ENCODE measurements around the gene DOCK9.

Gene DOCK9

GRCh38 chr13:98878486-98879126 lies 99.3 kb downstream of the DOCK9 start:
- Histone ChIP-seq H2AFZ (ENCODE audit: low read depth, low read length) (no peak overlapping the region), H3K4me3 (ENCODE audit: insufficient read depth in 1 of 2, low read depth in 1 of 2, low read length in 2 of 2) (no peak overlapping the region), H4K8ac (ENCODE audit: low read length) (no peak overlapping the region), H3K9ac (ENCODE audit: low read length) (no peak overlapping the region), H3K27me3 (ENCODE audit: control insufficient read depth in 1 of 2, insufficient read depth in 1 of 2, low read length in 2 of 2) (no peaks in the 10 kb centered on the region), H3K27ac (ENCODE audit: low read length, poor library complexity, severe bottlenecking) (no peak overlapping the region), H3K4ac (ENCODE audit: low read depth in 1 of 2, low read length in 2 of 2) (no peak overlapping the region), H3K79me1 (replicated peaks; ENCODE audit: low read length, poor library complexity, severe bottlenecking) (peaks cover 3% of the 10 kb centered on the region), H2BK12ac (ENCODE audit: low read length in 2 of 2) (no peak overlapping the region), H2BK120ac (ENCODE audit: low read depth, low read length) (no peak overlapping the region), H4K91ac (ENCODE audit: low read length) (no peak overlapping the region), H3K9me3 (ENCODE audit: control insufficient read depth, low read length) (peaks cover 6% of the 10 kb centered on the region), H3K4me2 (ENCODE audit: low read length, poor library complexity, severe bottlenecking) (no peak overlapping the region), H3K18ac (ENCODE audit: low read depth in 1 of 2, low read length in 2 of 2) (no peak overlapping the region), H3K4me1 (ENCODE audit: control insufficient read depth, insufficient read depth, low read depth, low read length) (no peaks in the 10 kb centered on the region), H2BK5ac (ENCODE audit: low read depth, low read length, poor library complexity, severe bottlenecking) (no peak overlapping the region), H3K14ac (ENCODE audit: low read length in 2 of 2) (no peak overlapping the region), H2AK5ac (ENCODE audit: low read length, severe bottlenecking) (no peak overlapping the region), H2BK15ac (ENCODE audit: low read depth, poor library complexity, severe bottlenecking) (no peak overlapping the region), H3K36me3 (ENCODE audit: control insufficient read depth in 1 of 2, insufficient read depth in 2 of 2, low read depth in 1 of 2, low read length in 2 of 2) (peaks cover 30 to 60% of the 10 kb centered on the region in 2 experiments), H3K23ac (ENCODE audit: low read length in 2 of 2) (no peak overlapping the region)
- no peak for DNase-seq
- WGBS = 92% methylated on average over 4 of the region's 5 CpGs

GRCh38 chr13:98877936-98878335 lies 99.9 kb downstream of the DOCK9 start:
- Histone ChIP-seq H2BK5ac (ENCODE audit: low read depth, low read length, poor library complexity, severe bottlenecking) (no peak overlapping the region), H3K4me1 (ENCODE audit: control insufficient read depth, insufficient read depth, low read depth, low read length) (no peaks in the 10 kb centered on the region), H3K27ac (ENCODE audit: low read length, poor library complexity, severe bottlenecking) (no peak overlapping the region), H3K79me1 (replicated peaks; ENCODE audit: low read length, poor library complexity, severe bottlenecking) (peaks cover 3% of the 10 kb centered on the region), H2BK120ac (ENCODE audit: low read depth, low read length) (no peak overlapping the region), H4K8ac (ENCODE audit: low read length) (no peak overlapping the region), H2BK15ac (ENCODE audit: low read depth, poor library complexity, severe bottlenecking) (no peak overlapping the region), H3K27me3 (ENCODE audit: control insufficient read depth in 1 of 2, insufficient read depth in 1 of 2, low read length in 2 of 2) (no peaks in the 10 kb centered on the region), H2AFZ (ENCODE audit: low read depth, low read length) (no peak overlapping the region), H4K91ac (ENCODE audit: low read length) (no peak overlapping the region), H2AK5ac (ENCODE audit: low read length, severe bottlenecking) (no peak overlapping the region), H3K14ac (ENCODE audit: low read length in 2 of 2) (no peak overlapping the region), H3K4me3 (ENCODE audit: insufficient read depth in 1 of 2, low read depth in 1 of 2, low read length in 2 of 2) (no peak overlapping the region), H3K9ac (ENCODE audit: low read length) (no peak overlapping the region), H3K18ac (ENCODE audit: low read depth in 1 of 2, low read length in 2 of 2) (no peak overlapping the region), H3K23ac (ENCODE audit: low read length in 2 of 2) (no peak overlapping the region), H3K9me3 (ENCODE audit: control insufficient read depth, low read length) (peaks cover 12% of the 10 kb centered on the region), H3K4me2 (ENCODE audit: low read length, poor library complexity, severe bottlenecking) (no peak overlapping the region), H2BK12ac (ENCODE audit: low read length in 2 of 2) (no peak overlapping the region), H3K36me3 (ENCODE audit: control insufficient read depth in 1 of 2, insufficient read depth in 2 of 2, low read depth in 1 of 2, low read length in 2 of 2) (peaks cover 33 to 60% of the 10 kb centered on the region in 2 experiments), H3K4ac (ENCODE audit: low read depth in 1 of 2, low read length in 2 of 2) (no peak overlapping the region)
- no peak for DNase-seq
- WGBS = 100% methylated on average over 4 of the region's 4 CpGs

- Histone ChIP-seq H2AK5ac (ENCODE audit: low read length, severe bottlenecking) (no peak overlapping the region), H2BK12ac (ENCODE audit: low read length in 2 of 2) (no peak overlapping the region), H3K18ac (ENCODE audit: low read depth in 1 of 2, low read length in 2 of 2) (no peak overlapping the region), H3K4me3 (ENCODE audit: insufficient read depth in 1 of 2, low read depth in 1 of 2, low read length in 2 of 2) (no peak overlapping the region), H2AFZ (ENCODE audit: low read depth, low read length) (no peak overlapping the region), H3K27me3 (ENCODE audit: control insufficient read depth in 1 of 2, insufficient read depth in 1 of 2, low read length in 2 of 2) (no peaks in the 10 kb centered on the region), H3K9ac (ENCODE audit: low read length) (no peak overlapping the region), H2BK15ac (ENCODE audit: low read depth, poor library complexity, severe bottlenecking) (no peak overlapping the region), H3K4me2 (ENCODE audit: low read length, poor library complexity, severe bottlenecking) (no peak overlapping the region), H2BK5ac (ENCODE audit: low read depth, low read length, poor library complexity, severe bottlenecking) (no peak overlapping the region), H3K4me1 (ENCODE audit: control insufficient read depth, insufficient read depth, low read depth, low read length) (no peaks in the 10 kb centered on the region), H3K79me1 (replicated peaks; ENCODE audit: low read length, poor library complexity, severe bottlenecking) (peaks cover 3% of the 10 kb centered on the region), H3K36me3 (ENCODE audit: control insufficient read depth in 1 of 2, insufficient read depth in 2 of 2, low read depth in 1 of 2, low read length in 2 of 2) (peaks cover 35 to 55% of the 10 kb centered on the region in 2 experiments), H3K9me3 (ENCODE audit: control insufficient read depth, low read length) (peaks cover 13% of the 10 kb centered on the region), H2BK120ac (ENCODE audit: low read depth, low read length) (no peak overlapping the region), H3K27ac (ENCODE audit: low read length, poor library complexity, severe bottlenecking) (no peak overlapping the region), H3K23ac (ENCODE audit: low read length in 2 of 2) (no peak overlapping the region), H3K4ac (ENCODE audit: low read depth in 1 of 2, low read length in 2 of 2) (no peak overlapping the region), H4K8ac (ENCODE audit: low read length) (no peak overlapping the region), H4K91ac (ENCODE audit: low read length) (no peak overlapping the region), H3K14ac (ENCODE audit: low read length in 2 of 2) (no peak overlapping the region)
- DNase-seq = no peak
- WGBS = 97% methylated on average over 3 of the region's 3 CpGs
Measured at GRCh38 chr13:98877466-98877865, 100.4 kb downstream of the DOCK9 start.

GRCh38 chr13:98875146-98875729 lies 102.6 kb downstream of the DOCK9 start:
- H2AK5ac ChIP-seq (ENCODE audit: low read length, severe bottlenecking) = no peak overlapping the region
- no peak overlapping the region for H4K91ac ChIP-seq (ENCODE audit: low read length)
- H4K8ac ChIP-seq (ENCODE audit: low read length) = no peak overlapping the region
- 33% methylated on average over 1 of the region's 1 CpG for WGBS
- no peak overlapping the region for H2AFZ ChIP-seq (ENCODE audit: low read depth, low read length)
- H3K23ac ChIP-seq (ENCODE audit: low read length in 2 of 2) = no peak overlapping the region
- H3K4me3 ChIP-seq (ENCODE audit: insufficient read depth in 1 of 2, low read depth in 1 of 2, low read length in 2 of 2) = no peak overlapping the region
- no peak for DNase-seq
- H3K27ac ChIP-seq (ENCODE audit: low read length, poor library complexity, severe bottlenecking) = no peak overlapping the region
- no peak overlapping the region for H3K9ac ChIP-seq (ENCODE audit: low read length)
- H2BK12ac ChIP-seq (ENCODE audit: low read length in 2 of 2) = no peak overlapping the region
- no peak overlapping the region for H3K4me2 ChIP-seq (ENCODE audit: low read length, poor library complexity, severe bottlenecking)
- H3K18ac ChIP-seq (ENCODE audit: low read depth in 1 of 2, low read length in 2 of 2) = no peak overlapping the region
- no peaks in the 10 kb centered on the region for H3K27me3 ChIP-seq (ENCODE audit: control insufficient read depth in 1 of 2, insufficient read depth in 1 of 2, low read length in 2 of 2)
- H3K79me1 ChIP-seq (replicated peaks; ENCODE audit: low read length, poor library complexity, severe bottlenecking) = peaks cover 3% of the 10 kb centered on the region
- no peaks in the 10 kb centered on the region for H3K4me1 ChIP-seq (ENCODE audit: control insufficient read depth, insufficient read depth, low read depth, low read length)
- peaks cover 13% of the 10 kb centered on the region for H3K9me3 ChIP-seq (ENCODE audit: control insufficient read depth, low read length)
- no peak overlapping the region for H2BK120ac ChIP-seq (ENCODE audit: low read depth, low read length)
- peaks cover 35 to 36% of the 10 kb centered on the region in 2 experiments for H3K36me3 ChIP-seq (ENCODE audit: control insufficient read depth in 1 of 2, insufficient read depth in 2 of 2, low read depth in 1 of 2, low read length in 2 of 2)
- H2BK5ac ChIP-seq (ENCODE audit: low read depth, low read length, poor library complexity, severe bottlenecking) = no peak overlapping the region
- no peak overlapping the region for H3K4ac ChIP-seq (ENCODE audit: low read depth in 1 of 2, low read length in 2 of 2)
- no peak overlapping the region for H2BK15ac ChIP-seq (ENCODE audit: low read depth, poor library complexity, severe bottlenecking)
- no peak overlapping the region for H3K14ac ChIP-seq (ENCODE audit: low read length in 2 of 2)

All from mesenchymal stem cell (in vitro differentiated cells and primary cell).